IMR-90 (cell line): Measurements from ENCODE around the gene FOXS1. TPM values are rescaled to one million over a fixed set of nuclear protein-coding genes. Genes with fewer than 3 reads are reported as not detected.

Experiments
- ATAC-seq: fragments of 200-7000 bp; cut with Tn5 transposase; 2 replicates; pipeline ENCODE4 v1.9.1; 2020; ENCODE audit warnings: low read depth, mild to moderate bottlenecking, moderate library complexity
- BruUV-seq: library from RNA; stranded (reverse); fragments of 400-500 nt; replicated peaks from 2 replicates; lab custom pipeline; 2021; lab: Mats Ljungman, UMichigan
- CTCF ChIA-PET: fragments of 300-600 bp; formaldehyde crosslinking; extraction: SDS; loops from one replicate; lab custom pipeline; 2021; ENCODE audit warnings: antibody characterized with exemption; lab: Yijun Ruan, JAX
- POLR2A ChIA-PET: fragments of 300-600 bp; sonication (Branson Sonifier 250); formaldehyde crosslinking; loops from one replicate; lab custom pipeline; 2022; ENCODE audit warnings: antibody characterized with exemption; ENCODE audit not compliant: unreplicated experiment; lab: Charles Lee
- DNase-seq: peaks from one replicate; pipeline ENCODE4 v3.0.0; 2013
- H2AFZ ChIP-seq: replicated peaks from 2 replicates; pipeline ENCODE3; 2013; ENCODE audit warnings: low read length, mild to moderate bottlenecking; ENCODE audit not compliant: poor library complexity
- H2AK5ac ChIP-seq: 2 replicates; pipeline ENCODE4 v1.6.1; 2013; ENCODE audit warnings: low read depth, low read length, inconsistent platforms
- H2AK9ac ChIP-seq: replicated peaks from 2 replicates; pipeline ENCODE3; 2013; ENCODE audit warnings: mild to moderate bottlenecking, low read depth, low read length, moderate library complexity; ENCODE audit not compliant: poor library complexity
- H2BK120ac ChIP-seq: 2 replicates; pipeline ENCODE4 v1.6.1; 2013; ENCODE audit warnings: low read depth, low read length, inconsistent platforms
- H2BK15ac ChIP-seq: 3 replicates; pipeline ENCODE4 v1.6.1; 2013; ENCODE audit warnings: low read depth, low read length, inconsistent platforms
- H2BK20ac ChIP-seq: 2 replicates; pipeline ENCODE4 v1.6.1; 2013; ENCODE audit warnings: low read depth, mild to moderate bottlenecking, inconsistent platforms, low read length, moderate library complexity
- H2BK5ac ChIP-seq: 2 replicates; pipeline ENCODE4 v1.6.1; 2013; ENCODE audit warnings: mild to moderate bottlenecking, low read depth, low read length, inconsistent platforms; ENCODE audit not compliant: poor library complexity, severe bottlenecking
- H3K14ac ChIP-seq: replicated peaks from 2 replicates; pipeline ENCODE4 v1.6.1; 2013; ENCODE audit warnings: low read depth, low read length, inconsistent platforms
- H3K18ac ChIP-seq: 2 replicates; pipeline ENCODE4 v1.6.1; 2013; ENCODE audit warnings: low read depth, low read length, control low read depth
- H3K23ac ChIP-seq: 2 replicates; pipeline ENCODE4 v1.6.1; 2013; ENCODE audit warnings: low read depth, low read length, inconsistent platforms
- H3K27ac ChIP-seq: 2 replicates; pipeline ENCODE4 v1.5.1; 2013; ENCODE audit warnings: mild to moderate bottlenecking, control low read depth, low read length; ENCODE audit not compliant: insufficient read depth
- H3K27me3 ChIP-seq: 2 replicates; pipeline ENCODE4 v1.6.1; 2013; ENCODE audit warnings: low read length; ENCODE audit not compliant: control insufficient read depth, insufficient read depth
- H3K36me3 ChIP-seq: 2 replicates; pipeline ENCODE4 v1.6.1; 2013; ENCODE audit warnings: low read length, mixed read lengths; ENCODE audit not compliant: control insufficient read depth, insufficient read depth
- H3K4ac ChIP-seq: 2 replicates; pipeline ENCODE4 v1.6.1; 2013; ENCODE audit warnings: low read depth, low read length, inconsistent platforms
- H3K4me1 ChIP-seq: 2 replicates; pipeline ENCODE4 v1.6.1; 2013; ENCODE audit warnings: low read length, mixed read lengths; ENCODE audit not compliant: control insufficient read depth, insufficient read depth
- H3K4me2 ChIP-seq: 2 replicates; pipeline ENCODE4 v1.6.1; 2013; ENCODE audit warnings: low read depth, mild to moderate bottlenecking, control low read depth, low read length, moderate library complexity
- H3K4me3 ChIP-seq: 2 replicates; pipeline ENCODE4 v1.5.1; 2013; ENCODE audit warnings: low read depth, mild to moderate bottlenecking, control low read depth, low read length, moderate library complexity; ENCODE audit not compliant: insufficient read depth
- H3K56ac ChIP-seq: 2 replicates; pipeline ENCODE4 v1.6.1; 2013; ENCODE audit warnings: low read length, inconsistent platforms; ENCODE audit not compliant: insufficient read depth; ENCODE audit errors: extremely low read depth
- H3K79me1 ChIP-seq, 2 experiments: 2 replicates each; pipeline ENCODE4 v1.6.1; 2013; ENCODE audit warnings: low read length in 2 of 2, inconsistent platforms in 1 of 2, low read depth in 1 of 2
- H3K9ac ChIP-seq: 2 replicates; pipeline ENCODE4 v1.6.1; 2013; ENCODE audit warnings: low read depth, low read length, control low read depth
- H3K9me1 ChIP-seq: 2 replicates; pipeline ENCODE4 v1.6.1; 2013; ENCODE audit warnings: low read length, inconsistent platforms; ENCODE audit not compliant: insufficient read depth
- H3K9me3 ChIP-seq: 2 replicates; pipeline ENCODE4 v1.6.1; 2013; ENCODE audit warnings: low read length; ENCODE audit not compliant: control insufficient read depth, insufficient read depth
- H4K20me1 ChIP-seq: 2 replicates; pipeline ENCODE4 v1.6.1; 2013; ENCODE audit warnings: low read length, inconsistent platforms; ENCODE audit not compliant: insufficient read depth
- H4K5ac ChIP-seq: 2 replicates; pipeline ENCODE4 v1.6.1; 2013; ENCODE audit warnings: mild to moderate bottlenecking, low read depth, low read length, control low read depth
- H4K8ac ChIP-seq, 2 experiments: 2 replicates each; pipeline ENCODE4 v1.6.1; 2013; ENCODE audit warnings: low read depth in 2 of 2, low read length in 2 of 2, control low read depth in 1 of 2, inconsistent platforms in 1 of 2
- H4K91ac ChIP-seq: 2 replicates; pipeline ENCODE4 v1.6.1; 2013; ENCODE audit warnings: low read depth, low read length, inconsistent platforms; ENCODE audit not compliant: insufficient read depth
- CEBPB ChIP-seq: IDR thresholded peaks from 2 replicates; pipeline ENCODE4 v1.6.1; 2012; ENCODE audit warnings: low read depth, low read length, improper control_type of control experiment
- CHD1 ChIP-seq: IDR thresholded peaks from 2 replicates; pipeline ENCODE4 v1.6.1; 2012; ENCODE audit warnings: low read depth, low read length, improper control_type of control experiment
- CTCF ChIP-seq: conservative IDR thresholded peaks from 2 replicates; pipeline ENCODE4 v1.5.1; 2012; ENCODE audit warnings: mild to moderate bottlenecking, low read depth, low read length, improper control_type of control experiment
- ELK1 ChIP-seq: fragments of 150-350 bp; IDR thresholded peaks from 2 replicates; pipeline ENCODE4 v1.6.1; 2016; ENCODE audit warnings: low read depth, mild to moderate bottlenecking, low read length, moderate library complexity, borderline replicate concordance
- FOS ChIP-seq: fragments of 150-350 bp; IDR thresholded peaks from 2 replicates; pipeline ENCODE4 v1.6.1; 2016; ENCODE audit warnings: low read depth, low read length
- MAZ ChIP-seq: IDR thresholded peaks from 2 replicates; pipeline ENCODE4 v1.6.1; 2012; ENCODE audit warnings: low read depth, mild to moderate bottlenecking, low read length, improper control_type of control experiment, moderate library complexity, borderline replicate concordance
- NFE2L2 ChIP-seq: fragments of 150-350 bp; IDR thresholded peaks from 2 replicates; pipeline ENCODE4 v1.6.1; 2016; ENCODE audit warnings: low read depth, mild to moderate bottlenecking, low read length
- RCOR1 ChIP-seq: IDR thresholded peaks from 2 replicates; pipeline ENCODE4 v1.6.1; 2012; ENCODE audit warnings: mild to moderate bottlenecking, low read length, improper control_type of control experiment; ENCODE audit not compliant: insufficient replicate concordance
- RFX5 ChIP-seq: IDR thresholded peaks from 2 replicates; pipeline ENCODE4 v1.8.0; 2012; ENCODE audit warnings: low read depth, mild to moderate bottlenecking, low read length, moderate library complexity
- WGBS, 2 experiments: methylation state at CpG; one replicate each; pipeline versions ENCODE4 v1.1.5 to v1.1.7; 2013; ENCODE audit warnings: missing lambda C conversion rate in 2 of 2; ENCODE audit not compliant: insufficient read length in 1 of 2; ENCODE audit errors: extremely low coverage in 2 of 2; 5-methylcytosine and 5-hydroxymethylcytosine counted together
- dilution Hi-C: fragments of 300-500 bp; cut with HindIII; formaldehyde crosslinking; loops from one replicate; pipeline ENCODE4 v1.14.3; 2018; ENCODE audit warnings: low sequenced_read_pairs; ENCODE audit not compliant: unreplicated experiment
- in situ Hi-C: fragments of 300-500 bp; cut with MboI; formaldehyde crosslinking; loops from 3 replicates; pipeline ENCODE4 v1.14.3; 2019; ENCODE audit warnings: low sequenced_read_pairs, inconsistent platforms, mixed read lengths
- intact Hi-C: fragments of 100-400 bp; cut with micrococcal nuclease; formaldehyde crosslinking; loops from 2 replicates; pipeline ENCODE4 v1.10.0; 2022
- polyA plus RNA-seq, 3 experiments: library from polyadenylated mRNA; depleted of rRNA; stranded (reverse); fragments of >200 nt; gene quantifications; 2 replicates each; pipeline ENCODE4 v1.2.3, GENCODE V29; 2012; ENCODE audit warnings: low replicate concordance in 1 of 3
- total RNA-seq: library from RNA; depleted of rRNA; stranded (reverse); fragments of >200 nt; gene quantifications from 2 replicates; pipeline ENCODE4 v1.2.3, GENCODE V29; 2012

The FOXS1 gene
- total and polyA plus RNA-seq, 2 of the 4 experiments (the other 2 are of a cell fraction): not detected

- peak overlapping the region; percentile 46; the same call in 1 of the 2 replicates for H2BK20ac ChIP-seq
- in situ Hi-C loops: loop anchor here (25.0 kb wide), 2 partner anchors 645 to 820 kb away; partner anchors contain the start of gene C20orf203
- peak overlapping the region; percentile 32; the same call in 1 of the 2 replicates for H2BK120ac ChIP-seq
- no peak overlapping the region for H2BK15ac ChIP-seq
- peak; percentile 66 for DNase-seq
- H2AK5ac ChIP-seq: peak overlapping the region; percentile 58; the same call in 1 of the 2 replicates
- H4K8ac ChIP-seq: peak overlapping the region in 1 of 2 experiments; percentile 42; a peak in 1 of 4 replicates
- peaks cover 21% of the 10 kb centered on the region for H3K4me1 ChIP-seq
- BruUV-seq: no TSS peak
- H3K9me1 ChIP-seq: peaks cover 23% of the 10 kb centered on the region
- H3K23ac ChIP-seq: no peak overlapping the region
- H3K27ac ChIP-seq: no peak overlapping the region
- H3K27me3 ChIP-seq: peaks cover 3% of the 10 kb centered on the region; the same call in 1 of the 2 replicates
- no peak overlapping the region for H3K4me3 ChIP-seq
- H3K36me3 ChIP-seq: no peaks in the 10 kb centered on the region
- ATAC-seq: peak; percentile 48
- peaks cover 22% of the 10 kb centered on the region for H4K20me1 ChIP-seq
- no peak overlapping the region for H2BK5ac ChIP-seq
- no peak overlapping the region for H3K14ac ChIP-seq
- H3K4ac ChIP-seq: peak overlapping the region; percentile 65
- H4K5ac ChIP-seq: no peak overlapping the region
- H3K56ac ChIP-seq: no peak overlapping the region
- no peak overlapping the region for H3K18ac ChIP-seq
- TF ChIP-seq RCOR1: no peak
- TF ChIP-seq RFX5: no peak
- 0 out of 2 replicates have a peak, but pooled peaks have one; percentile 15 for TF ChIP-seq FOS
- no peak for TF ChIP-seq CEBPB
- no peak for TF ChIP-seq NFE2L2
- TF ChIP-seq MAZ: 0 out of 2 replicates have a peak, but pooled peaks have one; percentile 24
- TF ChIP-seq CHD1: no peak
- no peak for TF ChIP-seq ELK1
- no peak for TF ChIP-seq CTCF
- ChIA-PET POLR2A (interaction anchor here (0.6 kb wide), 1 partner anchor 96 kb away, joined by 3 read pairs; no protein-coding TSS in a partner anchor), CTCF (interaction anchor here (1.0 kb wide), 1 partner anchor 12 kb away, joined by 3 read pairs; no protein-coding TSS in a partner anchor)
- peak overlapping the region; percentile 19 for H2AFZ ChIP-seq
- 47% methylated on average over 4 of the region's 8 CpGs; no CpG with 5 or more reads in 1 of the 2 experiments for WGBS, 2 experiments
- 0 out of 4 replicates have a peak, but pooled peaks cover 0 to 2% of the 10 kb centered on the region in 2 experiments for H3K79me1 ChIP-seq
- dilution Hi-C loops: no loop called here
- no peak overlapping the region for H3K9ac ChIP-seq
- peak overlapping the region; percentile 35 for H2AK9ac ChIP-seq
- no peak overlapping the region for H4K91ac ChIP-seq
- H3K9me3 ChIP-seq: no peaks in the 10 kb centered on the region
- H3K4me2 ChIP-seq: 0 out of 2 replicates have a peak overlapping the region, but pooled peaks have one; percentile 18
- intact Hi-C loops: no loop called here
These were observed 3.5 kb downstream of the FOXS1 start for GRCh38 chr20:31841928-31842327.
